Psoas muscle (tissue), 8 donors: Measurements from ENCODE around the gene IL19. TPM values are rescaled to one million over a fixed set of nuclear protein-coding genes. Genes with fewer than 3 reads are reported as not detected.

Experiments used
- ATAC-seq, 4 donors: fragments of 200-7000 bp; cut with Tn5 transposase; one replicate each; pipeline ENCODE4 v1.9.1; 2020; ENCODE audit warnings: moderate library complexity in 3 of 4, mild to moderate bottlenecking in 2 of 4
- DNase-seq, 2 donors: peaks; one replicate each; pipeline ENCODE4 v3.0.0-alpha.2; 2020
- H3K27ac ChIP-seq: fragments of 200-600 bp; one replicate; pipeline ENCODE4 v1.8.0; 2022
- H3K27me3 ChIP-seq, 3 donors: fragments of 200-600 bp in 1 of 3; one replicate each; pipeline versions ENCODE4 v1.6.1 to v1.8.0; 2013 to 2022; ENCODE audit warnings: low read length in 2 of 3, mild to moderate bottlenecking in 2 of 3, moderate library complexity in 1 of 3; ENCODE audit not compliant: insufficient read depth in 3 of 3
- H3K36me3 ChIP-seq, 2 donors: fragments of 200-600 bp in 1 of 2; one replicate each; pipeline versions ENCODE4 v1.6.1 to v1.8.0; 2013 to 2022; ENCODE audit warnings: low read depth in 1 of 2, mild to moderate bottlenecking in 1 of 2, moderate library complexity in 1 of 2; ENCODE audit not compliant: insufficient read depth in 1 of 2
- H3K4me1 ChIP-seq: fragments of 200-600 bp; one replicate; pipeline ENCODE4 v1.8.0; 2022
- H3K4me3 ChIP-seq: fragments of 200-600 bp; one replicate; pipeline ENCODE4 v1.8.0; 2022; ENCODE audit warnings: mild to moderate bottlenecking
- H3K9me3 ChIP-seq: fragments of 200-600 bp; one replicate; pipeline ENCODE4 v1.8.0; 2022
- CTCF ChIP-seq: fragments of 200-600 bp; IDR thresholded peaks from one replicate; pipeline ENCODE4 v1.8.0; 2022; ENCODE audit warnings: antibody characterized with exemption
- WGBS, 3 donors: extraction: QIAGEN DNeasy Blood & Tissue Kit; methylation state at CpG; one replicate each; pipeline versions ENCODE4 v1.1.6 to v1.1.7; 2013; 5-methylcytosine and 5-hydroxymethylcytosine counted together
- intact Hi-C, 2 donors: fragments of 100-400 bp; cut with DNase I; formaldehyde crosslinking; loops; one replicate each; pipeline versions ENCODE4 v1.11.0 to v1.14.2; 2022
- polyA plus RNA-seq, 3 donors: library from polyadenylated mRNA; stranded (reverse); fragments of 200-250 nt; gene quantifications; one replicate each; pipeline ENCODE4 v1.2.3, GENCODE V29; 2013
- total RNA-seq, 4 donors: library from RNA; stranded (reverse); fragmentation: NEBNext Ultra II Directional in 2 of 4; extraction: Animal tissue kit (Norgen Biotek cat#: 25700) in 2 of 4; gene quantifications; one replicate each; pipeline versions ENCODE4 v1.2.1 to v1.2.4, GENCODE V29; 2021 to 2023
- donor health status: healthy with polysubstance abuse.
- donor health status: DM: no; HTN: no; CAD: no; lungs with moderate emphysema.
- donor health status: Bipolar disorder and iron deficiency.
- donor health status: healthy.
- donor health status: DM: yes; HTN: yes; CAD: no.
- donor health status: DM: no; HTN: no; CAD: no.
- donor health status: DM: no; HTN: no; CAD: no.
- donor health status: DM: yes; HTN: yes; CAD: no.

IL19 gene
- total and polyA plus RNA-seq, 7 donors = not detected

- intact Hi-C loops = no loop called here
- Histone ChIP-seq H3K36me3 (no peaks in the 10 kb centered on the region), H3K9me3 (no peaks in the 10 kb centered on the region), H3K4me1 (no peaks in the 10 kb centered on the region), H3K27me3 (no peaks in the 10 kb centered on the region), H3K4me3 (no peak overlapping the region), H3K27ac (no peak overlapping the region)
- WGBS, 3 donors = 78 to 85% (median 83%) methylated on average over 8 of the region's 8 CpGs
- no peak for ATAC-seq
- no peak for TF ChIP-seq CTCF
- DNase-seq = no peak
These were observed 26.4 kb downstream of the IL19 start for GRCh38 chr1:206796981-206797402.

- H3K4me3 ChIP-seq = no peak overlapping the region
- H3K36me3 ChIP-seq = no peaks in the 10 kb centered on the region
- 47 to 50% (median 49%) methylated on average over 8 of the region's 8 CpGs for WGBS, 3 donors
- H3K9me3 ChIP-seq = no peaks in the 10 kb centered on the region
- H3K27ac ChIP-seq = no peak overlapping the region
- no peak for TF ChIP-seq CTCF
- intact Hi-C loops = no loop called here
- H3K4me1 ChIP-seq = no peaks in the 10 kb centered on the region
- no peak for DNase-seq
- ATAC-seq = no peak
- no peaks in the 10 kb centered on the region for H3K27me3 ChIP-seq
These were observed 27.2 kb downstream of the IL19 start for GRCh38 chr1:206797534-206798383.

- no peak for DNase-seq
- no peak for ATAC-seq
- H3K27me3 ChIP-seq = no peaks in the 10 kb centered on the region
- WGBS, 3 donors = 78 to 84% (median 80%) methylated on average over 13 of the region's 13 CpGs
- no peaks in the 10 kb centered on the region for H3K4me1 ChIP-seq
- intact Hi-C loops = no loop called here
- no peak overlapping the region for H3K4me3 ChIP-seq
- H3K9me3 ChIP-seq = no peaks in the 10 kb centered on the region
- H3K27ac ChIP-seq = no peak overlapping the region
- no peak for TF ChIP-seq CTCF
- H3K36me3 ChIP-seq = no peaks in the 10 kb centered on the region
These were observed 27.9 kb downstream of the IL19 start for GRCh38 chr1:206798384-206798996.

GRCh38 chr1:206799311-206799710 is 28.7 kb downstream of the IL19 start:
- Histone ChIP-seq H3K27ac (no peak overlapping the region), H3K27me3 (no peaks in the 10 kb centered on the region), H3K9me3 (no peaks in the 10 kb centered on the region), H3K36me3 (no peaks in the 10 kb centered on the region), H3K4me1 (no peaks in the 10 kb centered on the region), H3K4me3 (no peak overlapping the region)
- ATAC-seq (no peak), DNase-seq (no peak)
- TF ChIP-seq CTCF = no peak
- 75 to 83% (median 78%) methylated on average over 3 of the region's 3 CpGs for WGBS, 3 donors
- intact Hi-C loops = no loop called here
